Thyroid gland (tissue), 4 donors: Measurements from ENCODE around the gene EGFR.

Experiments used
- CTCF ChIP-seq, 6 experiments: fragments of 200-600 bp in 3 of 6; fragments of 450-650 bp in 3 of 6; sonication (generic) in 3 of 6; IDR thresholded peaks; one replicate each; pipeline ENCODE4 v1.5.1; 2016 to 2019; ENCODE audit warnings: antibody characterized with exemption in 6 of 6, mild to moderate bottlenecking in 2 of 6, inconsistent platforms in 1 of 6, moderate library complexity in 1 of 6
- POLR2A ChIP-seq, 2 donors: fragments of 450-650 bp; IDR thresholded peaks; one replicate each; pipeline ENCODE4 v1.6.1; 2017; ENCODE audit warnings: antibody characterized with exemption in 2 of 2, mild to moderate bottlenecking in 2 of 2, moderate library complexity in 1 of 2

GRCh38 chr7:55053651-55054571 is 35.1 kb downstream of the EGFR start:
- TF ChIP-seq CTCF (IDR thresholded peaks at IDR 0.05): no peak
- TF ChIP-seq POLR2A (IDR thresholded peaks at IDR 0.05): no peak
